Activated effector memory CD4-positive, alpha-beta T cell treated with anti-CD3 and anti-CD28 coated beads, Interleukin-2, amount 50 U/mL, for 16 hours (primary cell): Measurements from ENCODE around the gene UBR4.
"Not testable (repeated sequence)": the region's sequence is repeated elsewhere in the genome, so short reads cannot be mapped to it uniquely, and the experiment has no call there.

Experiments used
- DNase-seq: peaks from one replicate; pipeline ENCODE4 v3.0.0-alpha.2; 2020

The UBR4 gene

GRCh38 chr1:19219451-19219850 is 9.4 kb upstream of the UBR4 start:
- no peak for DNase-seq

GRCh38 chr1:19216585-19216984 is 6.5 kb upstream of the UBR4 start:
- not testable (repeated sequence) for DNase-seq

GRCh38 chr1:19213580-19213979 is 3.5 kb upstream of the UBR4 start:
- DNase-seq, result no peak

GRCh38 chr1:19212167-19212566 is 2.1 kb upstream of the UBR4 start:
- DNase-seq, result no peak

- DNase-seq, result no peak
Measured at GRCh38 chr1:19210772-19211549, 895 bp upstream of the UBR4 start.

- peak; percentile 84 for DNase-seq
Measured at GRCh38 chr1:19209439-19209989, 552 bp downstream of the UBR4 start.

GRCh38 chr1:19208710-19209438 is 1.2 kb downstream of the UBR4 start:
- no peak for DNase-seq

GRCh38 chr1:19206947-19207346 is 3.1 kb downstream of the UBR4 start:
- no peak for DNase-seq

GRCh38 chr1:19205845-19206244 is 4.2 kb downstream of the UBR4 start:
- DNase-seq, result no peak

- no peak for DNase-seq
Measured at GRCh38 chr1:19205403-19205802, 4.7 kb downstream of the UBR4 start.

GRCh38 chr1:19204446-19205266 is 5.4 kb downstream of the UBR4 start:
- no peak for DNase-seq

GRCh38 chr1:19203440-19203839 is 6.6 kb downstream of the UBR4 start:
- DNase-seq, result no peak

- no peak for DNase-seq
Measured at GRCh38 chr1:19202396-19202795, 7.7 kb downstream of the UBR4 start.

GRCh38 chr1:19199969-19200604 is 10.0 kb downstream of the UBR4 start:
- no peak for DNase-seq

- DNase-seq, result no peak
Measured at GRCh38 chr1:19199329-19199968, 10.6 kb downstream of the UBR4 start.

- DNase-seq, result no peak
Measured at GRCh38 chr1:19198820-19199219, 11.2 kb downstream of the UBR4 start.

- DNase-seq, result no peak
Measured at GRCh38 chr1:19197845-19198244, 12.2 kb downstream of the UBR4 start.

- DNase-seq, result no peak
Measured at GRCh38 chr1:19196331-19196730, 13.7 kb downstream of the UBR4 start.

GRCh38 chr1:19193004-19193403 is 17.1 kb downstream of the UBR4 start:
- DNase-seq, result no peak

GRCh38 chr1:19191811-19192210 is 18.3 kb downstream of the UBR4 start:
- DNase-seq, result no peak

- no peak for DNase-seq
Measured at GRCh38 chr1:19190468-19190867, 19.6 kb downstream of the UBR4 start.

- DNase-seq, result no peak
Measured at GRCh38 chr1:19189270-19189669, 20.8 kb downstream of the UBR4 start.
